PFSK-1 (cell line): ENCODE measurements around the gene SLC34A1.

Source experiments
- FOXP2 ChIP-seq: optimal IDR thresholded peaks from 2 replicates; pipeline ENCODE3; 2011; ENCODE audit warnings: borderline replicate concordance, control low read depth, inconsistent platforms; ENCODE audit not compliant: insufficient read depth; ENCODE audit errors: extremely low read length, extremely low read depth
- POLR2AphosphoS5 ChIP-seq: IDR thresholded peaks from 2 replicates; pipeline ENCODE4 v1.6.1; 2012; ENCODE audit warnings: low read depth, mild to moderate bottlenecking, control low read depth, low read length, moderate library complexity
- REST ChIP-seq, 2 experiments: IDR thresholded peaks; 2 replicates each; pipeline versions ENCODE4 v1.6.1 to v1.8.0; 2011 to 2012; ENCODE audit warnings: low read depth in 2 of 2, low read length in 2 of 2, control low read depth in 1 of 2, inconsistent platforms in 1 of 2, mild to moderate bottlenecking in 1 of 2, moderate library complexity in 1 of 2; ENCODE audit not compliant: insufficient read depth in 1 of 2
- SIN3A ChIP-seq: IDR thresholded peaks from 2 replicates; pipeline ENCODE4 v1.6.1; 2012; ENCODE audit warnings: mild to moderate bottlenecking, low read length, moderate library complexity, borderline replicate concordance; ENCODE audit not compliant: insufficient read depth

- TF ChIP-seq POLR2AphosphoS5 (no peak), REST (IDR thresholded peaks at IDR 0.05; ENCODE audit: insufficient read depth in 1 of 2, low read depth in 2 of 2, low read length in 2 of 2) (no peak), SIN3A (no peak), FOXP2 (no peak)
These were observed 46.1 kb downstream of the SLC34A1 start for GRCh38 chr5:177430140-177430951.
